TTC549 (cell line): Measurements from ENCODE around the gene ATRNL1.

ENCODE experiments used
- FAIRE-seq: peaks from 2 replicates; lab custom pipeline; 2012; peaks lifted over from hg19 to GRCh38; lab: Jason Lieb, UNC

The ATRNL1 gene

GRCh38 chr10:115846528-115846927 is 753.4 kb downstream of the ATRNL1 start:
- FAIRE-seq = no peak

- FAIRE-seq = no peak
Observed at GRCh38 chr10:115849197-115849596, 756.0 kb downstream of the ATRNL1 start.

GRCh38 chr10:115850666-115851065 is 757.5 kb downstream of the ATRNL1 start:
- no peak for FAIRE-seq

- no peak for FAIRE-seq
Observed at GRCh38 chr10:115851695-115852094, 758.5 kb downstream of the ATRNL1 start.

GRCh38 chr10:115854740-115855435 is 761.7 kb downstream of the ATRNL1 start:
- FAIRE-seq = no peak

- no peak for FAIRE-seq
Observed at GRCh38 chr10:115856580-115856979, 763.4 kb downstream of the ATRNL1 start.

- FAIRE-seq = no peak
Observed at GRCh38 chr10:115857856-115858255, 764.7 kb downstream of the ATRNL1 start.

GRCh38 chr10:115860182-115861107 is 767.3 kb downstream of the ATRNL1 start:
- no peak for FAIRE-seq

GRCh38 chr10:115861455-115861854 is 768.3 kb downstream of the ATRNL1 start:
- FAIRE-seq = no peak

- FAIRE-seq = no peak
Observed at GRCh38 chr10:115861864-115862263, 768.7 kb downstream of the ATRNL1 start.

GRCh38 chr10:115866174-115866573 is 773.0 kb downstream of the ATRNL1 start:
- no peak for FAIRE-seq

GRCh38 chr10:115866691-115867090 is 773.5 kb downstream of the ATRNL1 start:
- no peak for FAIRE-seq

GRCh38 chr10:115867305-115867704 is 774.1 kb downstream of the ATRNL1 start:
- no peak for FAIRE-seq

- no peak for FAIRE-seq
Observed at GRCh38 chr10:115871855-115872254, 778.7 kb downstream of the ATRNL1 start.

- FAIRE-seq = no peak
Observed at GRCh38 chr10:115875172-115875571, 782.0 kb downstream of the ATRNL1 start.

- no peak for FAIRE-seq
Observed at GRCh38 chr10:115879372-115880089, 786.4 kb downstream of the ATRNL1 start.

GRCh38 chr10:115882021-115882420 is 788.9 kb downstream of the ATRNL1 start:
- FAIRE-seq = no peak

- no peak for FAIRE-seq
Observed at GRCh38 chr10:115883372-115883771, 790.2 kb downstream of the ATRNL1 start.

- FAIRE-seq = no peak
Observed at GRCh38 chr10:115884331-115884730, 791.2 kb downstream of the ATRNL1 start.

GRCh38 chr10:115895166-115895565 is 802.0 kb downstream of the ATRNL1 start:
- no peak for FAIRE-seq

GRCh38 chr10:115898242-115898641 is 805.1 kb downstream of the ATRNL1 start:
- no peak for FAIRE-seq

GRCh38 chr10:115902596-115902995 is 809.4 kb downstream of the ATRNL1 start:
- FAIRE-seq = no peak

GRCh38 chr10:115903207-115903606 is 810.0 kb downstream of the ATRNL1 start:
- FAIRE-seq = no peak
